SK-N-SH (cell line): Measurements from ENCODE around the gene MYMX. TPM values are rescaled to one million over a fixed set of nuclear protein-coding genes. Genes with fewer than 3 reads are reported as not detected.

ENCODE experiments used
- CTCF ChIA-PET: fragments of 300-600, 350-600 bp; formaldehyde crosslinking; extraction: SDS; loops from one replicate; lab custom pipeline; 2021; lab: Yijun Ruan, JAX
- POLR2A ChIA-PET: fragments of 350-600 bp; sonication (Branson Sonifier 250); formaldehyde crosslinking; extraction: SDS; loops from one replicate; lab custom pipeline; 2020; ENCODE audit warnings: antibody characterized with exemption, inconsistent platforms; lab: Yijun Ruan, JAX
- DNase-seq: peaks from one replicate; pipeline ENCODE4 v3.0.0; 2012
- H2AFZ ChIP-seq: fragments of 200-600 bp; sonication (generic); 2 replicates; pipeline ENCODE4 v1.8.1; 2016; ENCODE audit warnings: antibody characterized with exemption, mild to moderate bottlenecking, low read depth
- H3F3A ChIP-seq: fragments of 200-600 bp; sonication (generic); replicated peaks from 2 replicates; pipeline ENCODE3; 2016; ENCODE audit warnings: antibody characterized with exemption, mild to moderate bottlenecking; ENCODE audit not compliant: insufficient read depth
- H3K27ac ChIP-seq, 2 experiments: fragments of 200-500 bp in 1 of 2; fragments of 200-600 bp in 1 of 2; sonication (Bioruptor generic) in 1 of 2; sonication (generic), shearing (Covaris generic) in 1 of 2; 2 replicates each; pipeline versions ENCODE4 v1.5.1 to v1.6.1; 2014 to 2016; ENCODE audit warnings: low read depth in 2 of 2, inconsistent platforms in 1 of 2, low read length in 1 of 2, mild to moderate bottlenecking in 1 of 2, mixed read lengths in 1 of 2
- H3K27me3 ChIP-seq: fragments of 200-600 bp; sonication (generic), shearing (Covaris generic); 2 replicates; pipeline ENCODE4 v1.6.1; 2016; ENCODE audit warnings: mixed run types; ENCODE audit not compliant: insufficient read depth
- H3K36me3 ChIP-seq, 2 experiments: fragments of 200-500 bp in 1 of 2; fragments of 200-600 bp in 1 of 2; sonication (Bioruptor generic) in 1 of 2; sonication (generic) in 1 of 2; replicated peaks in 1 of 2; 2 replicates each; pipeline versions ENCODE3 to v1.5.1; 2014 to 2016; ENCODE audit warnings: low read length in 1 of 2, mild to moderate bottlenecking in 1 of 2; ENCODE audit not compliant: insufficient read depth in 2 of 2, control insufficient read depth in 1 of 2
- H3K4me1 ChIP-seq, 2 experiments: fragments of 200-500 bp in 1 of 2; fragments of 200-600 bp in 1 of 2; sonication (Bioruptor generic) in 1 of 2; sonication (generic), shearing (Covaris generic) in 1 of 2; 2 replicates each; pipeline versions ENCODE4 v1.5.1 to v1.6.1; 2014 to 2016; ENCODE audit warnings: low read depth in 1 of 2, low read length in 1 of 2, mixed run types in 1 of 2; ENCODE audit not compliant: insufficient read depth in 2 of 2, control insufficient read depth in 1 of 2
- H3K4me2 ChIP-seq: fragments of 200-600 bp; sonication (generic), shearing (Covaris generic); 2 replicates; pipeline ENCODE4 v1.6.1; 2017; ENCODE audit warnings: mixed run types
- H3K4me3 ChIP-seq, 2 experiments: fragments of 200-500 bp in 1 of 2; fragments of 200-600 bp in 1 of 2; sonication (Bioruptor generic) in 1 of 2; sonication (generic), shearing (Covaris generic) in 1 of 2; 2 replicates each; pipeline versions ENCODE4 v1.5.1 to v1.8.1; 2014 to 2016; ENCODE audit warnings: low read depth in 2 of 2, inconsistent platforms in 1 of 2, low read length in 1 of 2, mild to moderate bottlenecking in 1 of 2, mixed read lengths in 1 of 2, moderate library complexity in 1 of 2
- H3K79me2 ChIP-seq: fragments of 200-600 bp; sonication (generic); 2 replicates; pipeline ENCODE4 v1.8.1; 2017; ENCODE audit warnings: mild to moderate bottlenecking; ENCODE audit not compliant: insufficient read depth
- H3K9ac ChIP-seq: fragments of 200-600 bp; sonication (generic); 2 replicates; pipeline ENCODE4 v1.6.1; 2017; ENCODE audit warnings: mixed run types
- H3K9me2 ChIP-seq: fragments of 200-600 bp; sonication (generic); 2 replicates; pipeline ENCODE4 v1.6.1; 2017; ENCODE audit warnings: mixed run types
- H3K9me3 ChIP-seq: fragments of 200-600 bp; sonication (generic); 2 replicates; pipeline ENCODE4 v1.6.1; 2017; ENCODE audit warnings: mixed run types, mild to moderate bottlenecking, moderate library complexity
- H4K20me1 ChIP-seq: fragments of 200-600 bp; sonication (generic); 2 replicates; pipeline ENCODE4 v1.6.1; 2017; ENCODE audit warnings: mild to moderate bottlenecking, mixed run types; ENCODE audit not compliant: insufficient read depth
- CHD2 ChIP-seq: fragments of 150-350 bp; IDR thresholded peaks from 2 replicates; pipeline ENCODE4 v1.6.1; 2018; ENCODE audit warnings: low read length; ENCODE audit not compliant: partially characterized antibody
- EZH2phosphoT487 ChIP-seq: fragments of 200-600 bp; sonication (generic); IDR thresholded peaks from 2 replicates; pipeline ENCODE4 v1.6.1; 2017; ENCODE audit warnings: low read depth, mixed run types, mild to moderate bottlenecking, antibody characterized with exemption, moderate library complexity, borderline replicate concordance
- FOXJ3 ChIP-seq: sonication (generic); formaldehyde crosslinking; IDR thresholded peaks from 2 replicates; pipeline ENCODE4 v1.5.1; 2020; ENCODE audit warnings: mild to moderate bottlenecking, missing genetic modification reagents
- GABPA ChIP-seq: IDR thresholded peaks from 2 replicates; pipeline ENCODE4 v1.4.0; 2012; ENCODE audit warnings: low read depth, mild to moderate bottlenecking
- GATA2 ChIP-seq: sonication (generic); formaldehyde crosslinking; IDR thresholded peaks from 2 replicates; pipeline ENCODE4 v1.5.0; 2020; ENCODE audit warnings: mild to moderate bottlenecking, missing genetic modification reagents
- MXI1 ChIP-seq: IDR thresholded peaks from 2 replicates; pipeline ENCODE4 v1.6.1; 2012; ENCODE audit warnings: mild to moderate bottlenecking, low read depth, low read length, improper control_type of control experiment
- NFIC ChIP-seq: IDR thresholded peaks from 2 replicates; pipeline ENCODE4 v1.4.0; 2012; ENCODE audit warnings: borderline replicate concordance
- NRF1 ChIP-seq: IDR thresholded peaks from 2 replicates; pipeline ENCODE4 v1.6.1; 2012; ENCODE audit warnings: low read depth, mild to moderate bottlenecking, low read length
- RAD21 ChIP-seq: IDR thresholded peaks from 2 replicates; pipeline ENCODE4 v1.6.1; 2012; ENCODE audit warnings: mild to moderate bottlenecking, low read length
- RCOR1 ChIP-seq: fragments of 150-350 bp; IDR thresholded peaks from 2 replicates; pipeline ENCODE4 v1.6.1; 2017; ENCODE audit warnings: antibody characterized with exemption, low read length
- RFX5 ChIP-seq: IDR thresholded peaks from 2 replicates; pipeline ENCODE4 v1.6.1; 2012; ENCODE audit warnings: mild to moderate bottlenecking, improper control_type of control experiment, low read length
- RXRA ChIP-seq: IDR thresholded peaks from 2 replicates; pipeline ENCODE4 v1.4.0; 2012; ENCODE audit warnings: low read depth, mild to moderate bottlenecking, borderline replicate concordance
- SIN3A ChIP-seq: IDR thresholded peaks from 2 replicates; pipeline ENCODE4 v1.6.1; 2012; ENCODE audit warnings: low read depth, mild to moderate bottlenecking, low read length, moderate library complexity, borderline replicate concordance
- TAF1 ChIP-seq: IDR thresholded peaks from 2 replicates; pipeline ENCODE4 v1.6.1; 2012; ENCODE audit warnings: low read depth, mild to moderate bottlenecking, low read length, moderate library complexity, borderline replicate concordance
- TCF12 ChIP-seq: IDR thresholded peaks from 2 replicates; pipeline ENCODE4 v1.4.0; 2012
- TEAD4 ChIP-seq: IDR thresholded peaks from 2 replicates; pipeline ENCODE4 v1.4.0; 2012; ENCODE audit warnings: mild to moderate bottlenecking, borderline replicate concordance; ENCODE audit not compliant: insufficient read depth
- USF1 ChIP-seq: IDR thresholded peaks from 2 replicates; pipeline ENCODE4 v1.4.0; 2012; ENCODE audit warnings: low read depth, borderline replicate concordance
- WGBS: methylation state at CpG from one replicate; pipeline ENCODE4 v1.1.6; 2017; ENCODE audit warnings: low lambda C conversion rate; 5-methylcytosine and 5-hydroxymethylcytosine counted together
- polyA plus RNA-seq, 3 experiments: library from polyadenylated mRNA; depleted of rRNA; stranded (reverse); fragments of >200 nt; gene quantifications; 2 replicates each; pipeline ENCODE4 v1.2.3, GENCODE V29; 2012
- TF ChIP-seq, protein P1 (sequence below): IDR thresholded peaks from 2 replicates; pipeline ENCODE4 v1.6.1; 2012; ENCODE audit warnings: mild to moderate bottlenecking, low read depth, low read length, moderate library complexity
- TF ChIP-seq, protein P2 (sequence below): IDR thresholded peaks from 2 replicates; pipeline ENCODE4 v1.4.0; 2012; ENCODE audit warnings: low read depth, borderline replicate concordance
- TF ChIP-seq, protein P3 (sequence below): IDR thresholded peaks from 2 replicates; pipeline ENCODE4 v1.4.0; 2012; ENCODE audit warnings: low read depth

The MYMX gene
- polyA plus RNA-seq, 1 of the 3 experiments (the other 2 are of a cell fraction), result not detected

GRCh38 chr6:44207966-44208365 lies 8.8 kb upstream of the MYMX start:
- no peaks in the 10 kb centered on the region for H4K20me1 ChIP-seq
- H3K4me1 ChIP-seq, result no peaks in the 10 kb centered on the region
- no peak overlapping the region for H2AFZ ChIP-seq
- DNase-seq, result no peak
- no peak overlapping the region for H3K9ac ChIP-seq
- CTCF ChIA-PET, result interaction anchor here (2.3 to 8.0 kb wide), 2 partner anchors 28 to 35 kb away, joined by 10 to 43 read pairs; no protein-coding TSS in a partner anchor
- no peaks in the 10 kb centered on the region for H3K79me2 ChIP-seq
- no peaks in the 10 kb centered on the region for H3K9me3 ChIP-seq
- H3F3A ChIP-seq, result no peaks in the 10 kb centered on the region
- H3K36me3 ChIP-seq, result no peaks in the 10 kb centered on the region
- no peaks in the 10 kb centered on the region for H3K27me3 ChIP-seq
- no peak overlapping the region for H3K4me3 ChIP-seq
- no peak overlapping the region for H3K4me2 ChIP-seq
- 75% methylated on average over 6 of the region's 6 CpGs for WGBS
- no peak overlapping the region for H3K27ac ChIP-seq
- POLR2A ChIA-PET, result no interaction called here
- H3K9me2 ChIP-seq, result no peaks in the 10 kb centered on the region
- TF ChIP-seq NRF1 (no peak), NFIC (no peak), TAF1 (no peak), CHD2 (no peak), FOXJ3 (CRISPR knock-in tag) (no peak), SIN3A (no peak), TEAD4 (no peak), GATA2 (CRISPR knock-in tag) (no peak), EZH2phosphoT487 (no peak), GABPA (no peak), MXI1 (no peak), RFX5 (no peak), RAD21 (no peak), RXRA (no peak), TCF12 (no peak), RCOR1 (no peak), USF1 (no peak)
- TF ChIP-seq, protein P1, sequence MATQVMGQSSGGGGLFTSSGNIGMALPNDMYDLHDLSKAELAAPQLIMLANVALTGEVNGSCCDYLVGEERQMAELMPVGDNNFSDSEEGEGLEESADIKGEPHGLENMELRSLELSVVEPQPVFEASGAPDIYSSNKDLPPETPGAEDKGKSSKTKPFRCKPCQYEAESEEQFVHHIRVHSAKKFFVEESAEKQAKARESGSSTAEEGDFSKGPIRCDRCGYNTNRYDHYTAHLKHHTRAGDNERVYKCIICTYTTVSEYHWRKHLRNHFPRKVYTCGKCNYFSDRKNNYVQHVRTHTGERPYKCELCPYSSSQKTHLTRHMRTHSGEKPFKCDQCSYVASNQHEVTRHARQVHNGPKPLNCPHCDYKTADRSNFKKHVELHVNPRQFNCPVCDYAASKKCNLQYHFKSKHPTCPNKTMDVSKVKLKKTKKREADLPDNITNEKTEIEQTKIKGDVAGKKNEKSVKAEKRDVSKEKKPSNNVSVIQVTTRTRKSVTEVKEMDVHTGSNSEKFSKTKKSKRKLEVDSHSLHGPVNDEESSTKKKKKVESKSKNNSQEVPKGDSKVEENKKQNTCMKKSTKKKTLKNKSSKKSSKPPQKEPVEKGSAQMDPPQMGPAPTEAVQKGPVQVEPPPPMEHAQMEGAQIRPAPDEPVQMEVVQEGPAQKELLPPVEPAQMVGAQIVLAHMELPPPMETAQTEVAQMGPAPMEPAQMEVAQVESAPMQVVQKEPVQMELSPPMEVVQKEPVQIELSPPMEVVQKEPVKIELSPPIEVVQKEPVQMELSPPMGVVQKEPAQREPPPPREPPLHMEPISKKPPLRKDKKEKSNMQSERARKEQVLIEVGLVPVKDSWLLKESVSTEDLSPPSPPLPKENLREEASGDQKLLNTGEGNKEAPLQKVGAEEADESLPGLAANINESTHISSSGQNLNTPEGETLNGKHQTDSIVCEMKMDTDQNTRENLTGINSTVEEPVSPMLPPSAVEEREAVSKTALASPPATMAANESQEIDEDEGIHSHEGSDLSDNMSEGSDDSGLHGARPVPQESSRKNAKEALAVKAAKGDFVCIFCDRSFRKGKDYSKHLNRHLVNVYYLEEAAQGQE, result no peak
- TF ChIP-seq, protein P2, sequence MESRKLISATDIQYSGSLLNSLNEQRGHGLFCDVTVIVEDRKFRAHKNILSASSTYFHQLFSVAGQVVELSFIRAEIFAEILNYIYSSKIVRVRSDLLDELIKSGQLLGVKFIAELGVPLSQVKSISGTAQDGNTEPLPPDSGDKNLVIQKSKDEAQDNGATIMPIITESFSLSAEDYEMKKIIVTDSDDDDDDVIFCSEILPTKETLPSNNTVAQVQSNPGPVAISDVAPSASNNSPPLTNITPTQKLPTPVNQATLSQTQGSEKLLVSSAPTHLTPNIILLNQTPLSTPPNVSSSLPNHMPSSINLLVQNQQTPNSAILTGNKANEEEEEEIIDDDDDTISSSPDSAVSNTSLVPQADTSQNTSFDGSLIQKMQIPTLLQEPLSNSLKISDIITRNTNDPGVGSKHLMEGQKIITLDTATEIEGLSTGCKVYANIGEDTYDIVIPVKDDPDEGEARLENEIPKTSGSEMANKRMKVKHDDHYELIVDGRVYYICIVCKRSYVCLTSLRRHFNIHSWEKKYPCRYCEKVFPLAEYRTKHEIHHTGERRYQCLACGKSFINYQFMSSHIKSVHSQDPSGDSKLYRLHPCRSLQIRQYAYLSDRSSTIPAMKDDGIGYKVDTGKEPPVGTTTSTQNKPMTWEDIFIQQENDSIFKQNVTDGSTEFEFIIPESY, result no peak
- TF ChIP-seq, protein P3, sequence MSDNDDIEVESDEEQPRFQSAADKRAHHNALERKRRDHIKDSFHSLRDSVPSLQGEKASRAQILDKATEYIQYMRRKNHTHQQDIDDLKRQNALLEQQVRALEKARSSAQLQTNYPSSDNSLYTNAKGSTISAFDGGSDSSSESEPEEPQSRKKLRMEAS, result no peak
